Suppressor macrophage treated with lipopolysaccharide for 1 hour (primary cell): ENCODE measurements around the gene CLMP.
A peak's percentile ranks its signal among the peaks of the same experiment; 100 is the strongest.
"Not testable (repeated sequence)": the region's sequence is repeated elsewhere in the genome, so short reads cannot be mapped to it uniquely, and the experiment has no call there.

ENCODE experiments used
- DNase-seq, 3 donors: peaks; one replicate each; pipeline ENCODE4 v3.0.0-alpha.2; 2020 to 2022

CLMP gene

GRCh38 chr11:123129920-123130319 lies 65.1 kb downstream of the CLMP start:
- no peak for DNase-seq

- DNase-seq, result no peak
Measured at GRCh38 chr11:123125169-123125568, 69.9 kb downstream of the CLMP start.

- DNase-seq, result no peak
Measured at GRCh38 chr11:123122852-123123251, 72.2 kb downstream of the CLMP start.

GRCh38 chr11:123122341-123122740 lies 72.7 kb downstream of the CLMP start:
- DNase-seq, result no peak

- DNase-seq, result no peak
Measured at GRCh38 chr11:123116486-123116885, 78.6 kb downstream of the CLMP start.

- DNase-seq, result peak; percentile 49 to 77 (median 69)
Measured at GRCh38 chr11:123111465-123111864, 83.6 kb downstream of the CLMP start.

GRCh38 chr11:123110397-123110796 lies 84.7 kb downstream of the CLMP start:
- DNase-seq, result no peak

GRCh38 chr11:123107945-123108495 lies 87.0 kb downstream of the CLMP start:
- DNase-seq, result no peak

GRCh38 chr11:123104697-123105096 lies 90.4 kb downstream of the CLMP start:
- no peak for DNase-seq

GRCh38 chr11:123103326-123103980 lies 91.6 kb downstream of the CLMP start:
- peak; percentile 64 to 76 (median 64) for DNase-seq

GRCh38 chr11:123100379-123101085 lies 94.5 kb downstream of the CLMP start:
- DNase-seq, result no peak

- no peak for DNase-seq
Measured at GRCh38 chr11:123098990-123099389, 96.1 kb downstream of the CLMP start.

- peak in 1 of 3 donors; percentile 0 for DNase-seq
Measured at GRCh38 chr11:123093739-123094138, 101.3 kb downstream of the CLMP start.

GRCh38 chr11:123091506-123091905 lies 103.5 kb downstream of the CLMP start:
- no peak for DNase-seq

- not testable (repeated sequence) for DNase-seq
Measured at GRCh38 chr11:123090168-123090567, 104.9 kb downstream of the CLMP start.

GRCh38 chr11:123088896-123089295 lies 106.2 kb downstream of the CLMP start:
- DNase-seq, result not testable (repeated sequence)

GRCh38 chr11:123087657-123088056 lies 107.4 kb downstream of the CLMP start:
- not testable (repeated sequence) for DNase-seq

GRCh38 chr11:123086305-123086704 lies 108.7 kb downstream of the CLMP start:
- DNase-seq, result no peak

- DNase-seq, result no peak
Measured at GRCh38 chr11:123085497-123085896, 109.6 kb downstream of the CLMP start.

GRCh38 chr11:123084454-123084853 lies 110.6 kb downstream of the CLMP start:
- DNase-seq, result no peak

GRCh38 chr11:123083623-123084029 lies 111.4 kb downstream of the CLMP start:
- peak; percentile 88 to 89 (median 88) for DNase-seq

GRCh38 chr11:123082977-123083376 lies 112.1 kb downstream of the CLMP start:
- no peak for DNase-seq

- no peak for DNase-seq
Measured at GRCh38 chr11:123080015-123080414, 115.0 kb downstream of the CLMP start.

- DNase-seq, result no peak
Measured at GRCh38 chr11:123076484-123076883, 118.6 kb downstream of the CLMP start.
